GM18907 (cell line): Measurements from ENCODE around the gene SARDH.
"Not testable (repeated sequence)": the region's sequence is repeated elsewhere in the genome, so short reads cannot be mapped to it uniquely, and the experiment has no call there.

Experiments used
- ATAC-seq: cut with Tn5 transposase; IDR thresholded peaks from one replicate; pipeline ENCODE4 v1.9.1; 2021; ENCODE audit warnings: mild to moderate bottlenecking, moderate library complexity; ENCODE audit not compliant: unreplicated experiment

SARDH gene

DNA sequence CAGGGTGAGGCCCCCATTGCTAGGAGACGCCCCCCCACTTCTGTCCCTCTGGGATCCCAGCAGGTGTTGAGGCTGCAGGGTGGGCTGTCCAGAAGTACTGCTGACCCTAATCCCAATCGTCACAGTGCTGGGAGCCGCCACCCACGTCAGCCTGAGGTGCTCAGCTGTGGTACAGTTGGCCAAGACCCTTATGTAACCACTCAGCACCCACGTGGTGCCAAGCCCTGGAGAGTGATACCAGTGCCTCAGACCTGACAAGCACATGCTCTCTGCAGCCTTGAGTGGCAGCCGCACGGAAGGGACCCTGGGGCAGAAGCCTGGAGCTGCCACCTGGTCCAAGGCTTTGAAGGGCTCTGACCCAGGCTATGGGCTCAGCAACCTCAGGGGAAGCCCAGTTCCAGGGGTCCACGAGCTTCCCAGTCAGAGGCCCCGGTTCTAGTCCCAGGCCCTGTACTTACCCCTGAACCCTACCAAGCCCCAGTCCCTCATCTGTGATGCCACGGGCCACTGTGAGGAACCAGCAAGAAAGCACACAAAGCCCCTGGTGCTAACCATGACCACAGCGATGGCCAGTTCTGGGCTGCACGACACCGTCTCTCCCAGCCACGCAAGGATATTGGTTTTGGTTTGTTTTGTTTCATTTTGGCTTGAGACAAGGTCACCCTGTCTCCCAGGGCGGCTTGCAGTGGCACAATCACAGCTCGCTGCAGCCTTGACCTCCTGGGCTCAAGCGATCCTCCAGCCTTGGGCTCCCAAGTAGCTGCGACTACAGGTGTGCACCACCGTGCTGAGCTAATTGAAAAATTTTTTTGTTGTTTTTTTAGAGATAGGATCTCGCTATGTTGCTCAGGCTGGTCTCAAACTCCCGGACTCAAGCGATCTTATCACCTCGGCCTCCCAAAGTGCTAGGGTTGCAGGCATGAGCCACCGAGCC, 51.2 kb downstream of the SARDH start:
- no peak for ATAC-seq

DNA sequence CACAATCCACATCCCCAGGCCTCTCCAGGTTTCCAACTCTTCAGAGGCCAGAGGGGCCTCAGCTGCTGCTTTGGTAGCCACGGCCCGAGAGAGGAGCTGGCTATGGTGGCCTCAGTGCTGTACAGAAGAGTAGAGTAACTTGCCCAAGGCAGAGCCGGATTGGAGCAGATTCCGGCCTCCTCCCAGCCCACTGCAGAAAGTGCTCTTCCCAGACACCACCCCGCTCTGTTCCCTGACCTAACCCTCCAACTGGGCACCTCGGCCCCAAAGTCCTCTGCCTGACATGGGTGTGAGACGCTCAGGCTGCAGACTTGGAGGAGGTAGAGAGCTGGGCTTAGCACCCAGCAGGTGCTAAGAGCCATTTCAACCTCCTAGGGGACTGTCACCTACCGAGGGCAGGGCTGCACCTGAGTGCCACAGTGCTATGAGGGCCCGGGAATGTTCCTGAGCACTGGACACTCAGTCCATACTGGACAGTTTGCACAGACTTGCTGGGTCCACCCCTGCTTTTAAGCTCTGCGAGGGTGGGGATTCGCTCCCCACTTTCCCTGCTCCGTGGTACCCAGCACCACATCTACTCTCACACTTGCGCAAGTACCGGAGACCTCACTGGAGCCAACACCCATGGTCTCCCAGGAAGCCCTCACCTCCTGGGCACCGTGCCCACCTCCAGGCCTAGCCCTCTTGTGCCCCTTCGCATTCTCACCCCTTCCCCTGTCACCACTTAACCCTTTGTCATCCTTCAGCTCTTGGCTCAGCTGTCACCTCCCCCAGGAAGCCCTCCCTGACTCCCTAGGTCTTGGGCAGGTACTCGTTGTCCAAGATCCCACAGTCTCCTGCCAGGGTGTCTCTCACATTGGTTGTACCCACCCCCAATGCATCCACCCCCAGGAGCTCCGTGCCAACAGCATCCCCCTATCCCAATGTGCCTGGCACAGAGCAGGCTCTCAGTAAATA, 52.2 kb downstream of the SARDH start:
- no peak for ATAC-seq

DNA sequence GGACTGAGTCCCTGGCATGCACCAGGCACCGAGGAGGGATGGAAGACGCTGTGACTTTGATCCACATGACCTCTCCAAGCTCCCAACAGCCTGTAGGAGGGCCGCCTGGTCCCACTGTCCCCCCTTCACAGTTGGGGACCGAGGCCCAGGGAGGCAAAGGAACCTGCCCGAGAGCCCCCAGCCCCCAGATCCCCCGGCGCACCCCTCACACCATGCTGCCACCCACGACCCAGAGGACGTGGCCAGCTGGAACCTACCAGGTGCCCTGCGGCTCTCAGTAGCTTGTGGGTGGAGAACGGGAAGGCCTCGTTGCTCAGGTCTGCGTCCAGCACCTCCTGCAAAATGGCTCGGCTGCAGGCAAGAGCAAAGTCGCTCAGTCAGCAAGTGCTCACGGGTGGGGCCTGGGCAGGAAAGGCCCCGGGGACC, 53.2 kb downstream of the SARDH start:
- ATAC-seq = no peak

DNA sequence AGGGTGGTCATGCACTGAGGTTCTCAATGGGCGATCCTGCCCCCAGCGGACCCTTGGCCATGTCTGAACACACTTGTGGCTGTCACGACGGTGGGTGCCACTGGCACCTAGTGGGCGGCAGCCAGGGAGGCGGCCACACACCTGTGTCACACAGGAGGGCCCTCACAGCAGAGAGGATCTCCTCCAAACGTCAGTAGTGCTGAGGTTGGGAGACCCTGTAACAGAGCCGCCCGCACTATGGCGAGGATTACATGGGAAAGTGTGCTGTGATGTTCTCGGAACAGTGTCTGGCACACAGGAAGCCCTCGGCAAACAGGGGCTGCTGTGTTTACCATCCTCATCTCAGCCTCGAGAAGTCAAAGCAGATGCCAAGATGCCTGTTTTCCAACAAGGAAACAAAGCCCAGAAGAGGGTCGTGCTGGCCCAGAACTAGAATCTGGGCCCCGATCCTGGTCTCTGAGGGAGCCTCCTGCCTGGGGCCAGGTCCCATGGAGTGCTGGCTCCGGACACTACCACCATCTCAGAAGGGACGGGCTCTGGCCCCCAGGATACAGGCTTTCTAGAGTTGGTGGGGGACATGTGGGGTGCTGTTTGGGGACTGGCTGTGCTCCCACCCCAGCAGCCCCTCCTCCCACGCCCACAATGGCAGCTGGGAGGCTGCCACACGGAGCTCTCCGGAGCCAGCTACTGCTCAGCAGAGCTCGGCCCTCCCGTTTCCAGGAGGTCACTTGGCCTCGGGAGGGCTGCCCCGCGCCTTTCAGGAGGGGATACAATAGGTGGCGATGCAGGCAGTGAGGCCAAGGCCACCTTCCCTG, 53.8 kb downstream of the SARDH start:
- no peak for ATAC-seq

DNA sequence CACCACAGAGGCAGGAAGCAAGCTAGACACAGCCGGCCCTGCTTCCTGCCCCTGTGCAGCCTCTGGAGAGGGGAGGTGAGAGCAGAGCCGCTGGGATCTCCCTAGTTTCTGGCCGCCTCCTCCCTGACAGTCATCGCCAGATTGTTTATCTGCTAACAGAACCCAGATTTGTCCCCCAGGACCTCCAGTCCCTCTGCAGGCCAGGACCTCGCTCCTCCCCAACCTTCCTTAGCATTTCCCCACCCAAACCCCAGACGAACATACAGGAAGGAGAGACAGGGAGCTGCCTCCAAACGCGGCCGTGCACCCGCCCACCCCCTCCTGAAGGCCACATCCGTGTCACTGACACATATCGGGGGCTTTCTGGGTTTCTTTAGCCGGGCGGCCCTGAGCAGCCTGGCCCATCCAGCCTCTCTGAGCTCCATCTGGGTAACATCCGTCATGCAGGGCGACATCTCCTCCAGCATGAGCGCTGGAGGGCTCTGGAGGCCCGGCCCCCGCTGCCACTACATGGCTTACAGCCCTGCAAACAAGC, 54.5 kb downstream of the SARDH start:
- no peak for ATAC-seq

DNA sequence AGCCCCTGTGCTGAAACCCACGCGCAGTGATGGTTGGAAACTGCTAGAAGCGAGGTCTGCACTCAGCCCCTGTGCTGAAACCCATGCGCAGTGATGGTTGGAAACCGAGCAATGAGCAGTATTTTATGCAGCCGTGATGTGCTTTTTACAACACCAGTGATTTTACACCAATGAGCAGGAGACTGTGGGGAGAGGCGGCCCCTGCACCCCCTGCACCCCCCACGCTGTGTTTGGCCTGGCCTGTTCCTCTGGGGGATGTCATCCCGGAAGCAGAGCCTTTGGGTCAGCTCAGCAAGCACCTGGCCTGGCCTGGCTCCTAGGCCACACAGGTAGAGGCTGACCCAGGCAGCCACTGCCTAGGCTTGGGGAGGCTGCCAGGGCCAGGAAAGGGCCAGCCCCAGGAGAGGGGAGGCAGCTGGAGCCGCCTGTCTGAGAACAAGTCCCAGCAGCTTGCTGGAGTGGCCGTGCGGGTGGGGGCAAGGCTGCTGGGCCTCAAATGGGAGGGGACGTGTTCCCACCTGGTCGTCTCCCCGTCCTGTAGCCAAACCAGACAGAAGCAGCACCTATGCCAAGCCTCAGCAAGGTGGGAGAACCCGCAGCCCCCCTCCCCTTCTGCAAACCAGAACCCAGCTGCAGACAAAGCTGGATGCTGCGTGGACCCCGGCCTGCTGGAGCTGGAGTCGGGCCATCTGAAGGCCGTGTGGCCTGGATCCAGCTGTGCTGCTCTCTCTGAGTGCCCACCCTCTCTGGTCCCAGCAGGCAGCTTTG, 55.1 kb downstream of the SARDH start:
- ATAC-seq = no peak

DNA sequence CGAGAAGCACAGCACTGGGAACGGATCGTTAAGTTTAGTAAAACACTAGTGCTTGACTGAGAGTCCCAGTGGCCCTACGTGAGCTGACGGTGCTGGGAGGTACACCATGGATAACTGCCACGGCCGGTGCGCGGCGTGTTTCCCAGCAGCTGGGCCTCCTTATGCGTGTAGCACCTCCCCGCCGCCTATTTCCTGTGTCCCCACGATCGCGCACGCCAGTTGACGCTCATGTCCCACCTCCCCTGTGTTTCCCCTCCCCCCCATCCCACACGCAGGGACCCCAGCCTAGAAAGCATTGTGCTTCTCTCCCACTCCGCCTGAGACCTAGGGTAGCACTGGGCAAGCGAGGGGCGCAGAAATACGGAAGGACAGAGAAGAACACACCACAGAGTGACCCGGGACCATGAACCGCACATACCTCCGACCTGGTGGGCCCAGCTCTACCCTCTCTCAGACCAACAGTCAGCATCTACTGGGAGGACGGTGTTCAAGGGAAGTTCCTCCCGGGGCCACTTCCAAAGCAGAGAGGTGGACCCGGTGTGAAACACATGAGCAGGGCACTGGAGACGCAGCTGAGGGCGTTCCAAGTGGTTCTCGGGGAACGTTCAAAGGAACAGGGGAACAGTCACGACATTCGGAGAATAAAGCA, 56.4 kb downstream of the SARDH start:
- ATAC-seq = no peak

DNA sequence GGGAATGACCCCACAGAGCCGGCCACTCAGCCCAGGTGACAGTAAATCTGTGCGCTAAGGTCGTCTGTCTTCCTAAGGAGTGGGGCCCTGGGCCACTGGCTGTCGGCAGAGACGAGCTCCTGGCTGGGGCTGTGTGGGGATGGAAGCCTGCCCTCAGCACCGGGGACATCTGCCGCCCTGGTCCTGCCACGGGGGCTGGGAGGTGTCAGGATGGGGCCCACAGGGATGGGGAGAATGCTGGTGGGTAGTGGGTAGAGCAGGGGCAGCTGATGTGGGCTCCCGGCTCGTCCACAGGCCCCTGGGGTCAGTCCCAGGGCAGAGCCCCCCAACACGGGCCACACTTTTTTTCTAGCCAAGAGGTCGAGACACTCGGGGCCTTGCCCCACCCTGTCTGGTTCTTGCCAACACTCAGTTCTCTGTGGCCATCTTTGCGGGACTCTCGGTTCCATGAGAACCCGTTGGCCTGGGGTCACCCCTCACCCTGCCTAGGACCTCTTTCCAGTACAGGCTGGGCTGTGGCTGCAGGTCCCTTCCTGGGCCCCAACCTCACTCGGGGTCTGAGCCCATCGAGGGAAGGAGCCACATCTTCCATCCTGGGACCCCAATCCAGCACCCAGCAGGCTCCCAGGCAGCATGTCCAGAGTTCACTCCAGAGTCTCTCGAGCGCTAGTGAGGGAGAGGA, 57.0 kb downstream of the SARDH start:
- no peak for ATAC-seq

DNA sequence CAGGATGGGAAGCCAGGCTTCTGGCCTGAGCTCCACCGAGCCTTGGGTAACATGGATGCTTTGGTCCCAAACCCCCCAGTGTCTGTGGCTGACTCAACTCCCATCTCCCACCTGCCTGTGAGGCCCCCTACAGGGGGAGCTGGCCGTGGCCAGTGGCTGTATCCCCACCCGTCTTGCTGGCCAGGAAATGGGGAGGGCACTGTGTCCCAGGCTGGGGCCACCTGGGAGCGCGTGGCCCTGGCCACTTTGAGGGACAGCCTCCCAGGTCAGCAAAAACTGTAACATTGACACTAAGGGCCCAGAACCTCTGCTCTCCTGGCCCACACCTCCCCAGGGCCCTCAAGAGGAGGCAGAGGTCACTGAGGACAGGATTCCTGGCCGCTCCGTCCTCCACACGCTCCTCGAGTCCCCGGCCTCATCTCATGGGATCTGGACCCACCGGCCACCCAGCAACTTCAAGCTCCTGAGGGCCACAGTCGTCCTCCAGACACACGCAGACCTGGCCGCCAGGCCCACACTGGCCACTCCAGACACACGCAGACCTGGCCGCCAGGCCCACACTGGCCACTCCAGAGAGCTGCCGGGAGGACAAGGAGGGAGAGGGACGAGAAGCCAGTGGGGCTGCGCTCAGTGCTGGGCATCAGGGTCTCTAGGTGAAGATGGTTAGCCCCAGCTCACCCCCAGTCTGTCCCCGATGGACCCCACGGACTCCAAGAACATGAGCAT, 57.7 kb downstream of the SARDH start:
- no peak for ATAC-seq

DNA sequence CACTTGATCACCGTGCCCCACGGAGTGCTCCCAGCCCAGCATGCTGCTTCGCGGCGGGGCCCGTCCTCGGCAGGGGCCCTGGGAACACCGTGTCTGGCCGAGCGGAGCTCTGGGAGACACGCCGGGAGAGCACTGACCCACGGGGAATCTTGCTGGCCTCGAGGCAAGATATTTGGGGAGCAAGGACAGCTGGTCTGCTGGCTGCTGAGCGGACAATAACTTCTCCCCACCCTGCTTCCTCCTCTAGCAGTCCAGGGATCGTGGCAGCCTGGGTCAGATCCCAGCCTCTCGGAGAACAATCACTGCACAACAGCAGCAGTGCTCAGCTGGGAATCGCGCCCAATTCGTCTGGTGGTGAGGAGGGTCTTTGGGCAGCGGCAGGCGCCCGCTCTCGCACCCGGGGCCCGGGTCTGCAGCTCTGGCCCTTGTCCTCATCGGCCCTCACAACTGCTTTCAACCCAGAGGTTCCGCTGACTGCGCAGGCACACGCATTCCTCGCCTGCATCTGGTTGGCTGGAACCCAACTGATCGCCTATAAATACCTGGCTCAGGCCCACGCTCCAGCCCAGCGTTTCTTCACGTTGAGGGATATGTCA, 58.6 kb downstream of the SARDH start:
- no peak for ATAC-seq

DNA sequence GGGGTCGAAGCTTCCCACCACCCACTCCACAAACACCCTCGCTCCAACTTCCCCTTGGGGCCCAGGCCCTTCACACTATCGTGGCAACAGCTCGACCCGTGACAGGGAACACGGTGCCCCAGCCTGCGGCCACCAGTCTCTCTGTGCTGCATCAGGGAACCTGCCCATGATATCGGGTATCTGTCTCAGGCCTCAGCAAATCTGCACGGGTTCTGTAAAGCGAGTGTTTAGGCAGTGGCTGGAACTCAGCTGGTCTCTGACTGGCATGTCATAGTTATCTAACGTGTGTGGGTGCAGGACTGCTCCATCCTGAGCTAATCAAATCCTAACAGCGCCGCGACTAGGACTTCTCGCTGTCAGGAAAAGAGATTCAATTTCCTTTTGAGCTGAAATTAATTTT, 59.1 kb downstream of the SARDH start:
- no peak for ATAC-seq

DNA sequence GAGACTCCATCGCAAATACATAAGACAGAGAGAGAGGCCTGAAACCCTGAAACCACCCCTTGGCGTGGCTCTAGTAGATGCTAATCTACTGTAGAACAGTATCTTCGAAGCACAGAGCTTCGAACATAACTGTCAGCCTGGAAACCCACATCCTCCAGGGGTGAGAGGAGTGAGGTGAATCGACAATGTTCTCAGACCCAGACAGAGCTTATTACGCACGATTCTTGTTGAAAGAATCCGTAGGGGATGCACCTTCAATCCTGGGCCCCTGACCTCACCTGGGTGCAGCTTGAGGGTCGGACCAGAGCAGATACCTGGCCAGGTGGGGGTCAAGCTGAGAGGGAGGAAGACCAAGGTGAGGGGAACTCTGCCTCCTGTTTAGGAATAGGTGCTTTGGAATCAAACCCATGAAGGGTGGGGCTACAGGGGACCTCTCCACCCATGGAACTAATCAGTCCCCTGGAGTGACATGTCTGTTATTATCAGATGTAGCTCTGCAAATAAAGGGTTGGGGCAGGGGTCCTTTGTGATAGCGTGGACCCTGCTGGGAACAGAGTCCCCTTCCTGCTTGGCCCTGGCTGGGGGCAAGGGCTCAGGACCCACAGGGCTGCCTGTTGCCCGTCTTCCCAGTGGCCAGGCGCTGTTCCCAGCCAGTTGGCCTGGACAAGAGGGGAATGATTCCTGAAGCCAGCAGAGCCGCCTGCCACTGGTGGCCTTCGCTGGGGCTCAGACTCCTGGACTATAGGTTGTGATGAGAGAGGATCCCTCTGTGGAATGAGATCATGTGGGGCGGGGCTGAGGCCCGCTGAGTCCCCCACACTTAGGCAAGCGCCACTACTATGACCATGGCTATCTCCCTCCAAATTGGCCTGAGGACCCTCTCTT, 60.8 kb downstream of the SARDH start:
- ATAC-seq = no peak

DNA sequence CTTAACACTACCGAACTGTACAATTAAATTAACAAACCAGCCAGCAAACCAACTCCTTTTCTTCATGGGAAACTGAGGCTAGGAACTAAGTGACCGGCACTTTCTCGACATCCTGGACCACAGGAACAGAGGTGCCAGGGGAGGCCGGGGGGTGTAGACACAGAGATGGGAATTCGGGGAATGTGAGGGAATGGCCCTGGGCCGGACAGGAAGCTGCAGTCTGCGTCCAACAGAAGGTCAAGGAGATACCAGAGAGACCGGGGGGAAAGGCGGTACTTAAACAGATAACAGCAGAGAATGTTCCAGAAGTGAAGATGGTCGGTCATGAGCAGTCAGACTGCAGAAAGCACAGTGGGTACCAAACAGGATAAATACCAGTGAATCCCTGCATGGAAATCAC, 61.7 kb downstream of the SARDH start:
- no peak for ATAC-seq

DNA sequence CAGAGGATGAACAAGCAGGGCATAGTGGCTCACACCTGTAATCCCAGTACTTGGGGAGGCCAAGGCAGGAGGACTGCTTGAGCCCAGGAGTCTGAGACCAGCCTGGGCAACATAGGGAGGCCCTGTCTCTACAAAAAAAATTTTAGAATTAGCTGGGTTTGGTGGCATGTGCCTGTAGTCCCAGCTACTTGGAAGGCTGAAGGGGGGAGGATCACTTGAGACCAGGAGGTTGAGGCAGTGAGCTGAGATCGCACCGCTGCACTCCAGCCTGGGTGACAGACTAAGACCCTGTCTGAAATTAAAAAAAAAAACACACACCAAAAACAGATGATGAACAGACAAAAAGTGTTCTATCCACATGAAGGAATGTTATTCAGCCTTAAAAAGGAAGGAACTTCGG, 62.4 kb downstream of the SARDH start:
- ATAC-seq = not testable (repeated sequence)

DNA sequence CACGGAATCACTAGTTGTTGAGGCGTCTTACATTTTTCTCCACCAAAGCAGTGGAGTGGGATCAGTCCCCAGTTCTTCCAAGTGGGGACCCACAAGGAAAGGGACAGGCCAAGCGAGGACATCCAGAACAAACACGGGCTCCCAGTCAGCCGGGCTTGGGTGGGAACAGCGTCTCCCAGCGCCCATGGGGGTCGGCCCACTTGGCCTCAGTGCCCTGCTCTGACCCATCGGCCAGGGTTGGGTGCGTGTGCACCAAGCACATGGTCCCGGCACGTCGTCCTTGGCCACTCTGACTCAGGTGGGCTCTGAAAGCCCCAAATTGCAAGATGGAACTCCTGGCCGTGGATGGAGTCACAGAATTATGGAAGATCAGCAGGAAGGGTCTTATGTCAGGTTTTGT, 64.1 kb downstream of the SARDH start:
- no peak for ATAC-seq

DNA sequence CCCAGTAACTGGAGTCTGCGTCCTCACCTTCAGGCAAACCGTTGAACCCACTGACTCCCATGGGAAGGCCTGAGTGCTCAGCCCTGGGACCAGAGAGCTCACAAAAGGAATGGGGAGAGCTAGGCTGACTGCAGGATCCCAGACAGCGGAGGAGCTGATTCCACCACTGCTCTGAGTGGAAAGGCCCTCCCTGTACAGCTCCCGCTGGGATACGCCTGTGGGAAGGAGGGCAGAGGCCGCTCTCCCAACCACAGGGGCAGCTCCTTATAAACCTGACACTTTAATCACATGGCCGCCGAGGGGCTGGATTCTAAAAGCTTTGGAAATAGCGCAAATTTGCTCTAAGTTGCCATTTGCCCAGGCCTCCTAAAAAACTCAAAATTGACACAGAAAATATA, 64.9 kb downstream of the SARDH start:
- ATAC-seq = no peak
